CD4-positive, alpha-beta T cell (primary cell): Measurements from ENCODE around the gene BRICD5. TPM values are rescaled to one million over a fixed set of nuclear protein-coding genes. Genes with fewer than 3 reads are reported as not detected.
"Not testable (repeated sequence)": the region's sequence is repeated elsewhere in the genome, so short reads cannot be mapped to it uniquely, and the experiment has no call there.

Experiments used
- ATAC-seq: fragments of 200-7000 bp; cut with Tn5 transposase; one replicate; pipeline ENCODE4 v1.10.0; 2022; ENCODE audit warnings: mild to moderate bottlenecking; ENCODE audit not compliant: poor library complexity
- CTCF ChIA-PET: fragments of 350-600 bp; sonication (Branson Sonifier 250); formaldehyde crosslinking; loops from one replicate; lab custom pipeline; 2021; ENCODE audit warnings: antibody characterized with exemption, inconsistent platforms; lab: Charles Lee
- POLR2A ChIA-PET: fragments of 350-600 bp; sonication (Branson Sonifier 250); formaldehyde crosslinking; loops from one replicate; lab custom pipeline; 2021; ENCODE audit warnings: antibody characterized with exemption, inconsistent platforms; lab: Charles Lee
- DNase-seq, 14 experiments: peaks; one replicate each; pipeline ENCODE4 v3.0.0-alpha.2; 2013 to 2020; ENCODE audit warnings: mixed read lengths in 2 of 14
- H3K27ac ChIP-seq, 2 donors: one replicate each; pipeline versions ENCODE4 v1.5.1 to v1.7.0; 2013; ENCODE audit warnings: low read length in 2 of 2, low read depth in 1 of 2, mild to moderate bottlenecking in 1 of 2
- H3K27me3 ChIP-seq, 2 experiments: 1 replicate in 1 of 2; 2 replicates in 1 of 2; pipeline versions ENCODE4 v1.6.1 to v1.7.0; 2013; ENCODE audit warnings: low read length in 2 of 2, control low read depth in 1 of 2, mild to moderate bottlenecking in 1 of 2, moderate library complexity in 1 of 2; ENCODE audit not compliant: insufficient read depth in 2 of 2, control insufficient read depth in 1 of 2
- H3K36me3 ChIP-seq: one replicate; pipeline ENCODE4 v1.6.1; 2013; ENCODE audit warnings: low read length, control low read depth; ENCODE audit not compliant: insufficient read depth
- H3K4me1 ChIP-seq: one replicate; pipeline ENCODE4 v1.6.1; 2013; ENCODE audit warnings: low read length, control low read depth; ENCODE audit not compliant: insufficient read depth
- H3K4me3 ChIP-seq: one replicate; pipeline ENCODE4 v1.5.1; 2013; ENCODE audit warnings: mild to moderate bottlenecking, low read length, moderate library complexity
- H3K9me3 ChIP-seq, 2 experiments: 1 replicate in 1 of 2; 2 replicates in 1 of 2; pipeline versions ENCODE4 v1.6.1 to v1.7.0; 2013; ENCODE audit warnings: low read length in 2 of 2, mild to moderate bottlenecking in 2 of 2, control low read depth in 1 of 2, moderate library complexity in 1 of 2; ENCODE audit not compliant: control insufficient read depth in 1 of 2, insufficient read depth in 1 of 2
- H3K27ac Mint-ChIP-seq: one replicate; pipeline ENCODE4 v1.8.0; 2020; ENCODE audit warnings: mixed read lengths
- H3K27me3 Mint-ChIP-seq: one replicate; pipeline ENCODE4 v1.8.0; 2021; ENCODE audit warnings: mixed read lengths
- H3K36me3 Mint-ChIP-seq: one replicate; pipeline ENCODE4 v1.8.0; 2021; ENCODE audit warnings: low read depth, mixed read lengths
- H3K4me1 Mint-ChIP-seq: one replicate; pipeline ENCODE4 v1.8.0; 2021; ENCODE audit warnings: low read depth, mixed read lengths
- H3K4me3 Mint-ChIP-seq: one replicate; pipeline ENCODE4 v1.8.0; 2020; ENCODE audit warnings: mild to moderate bottlenecking, mixed read lengths
- H3K9me3 Mint-ChIP-seq: one replicate; pipeline ENCODE4 v1.8.0; 2020; ENCODE audit warnings: mixed read lengths
- intact Hi-C, 2 experiments: fragments of 100-400 bp; cut with DNase I in 1 of 2; cut with micrococcal nuclease in 1 of 2; formaldehyde crosslinking; loops; one replicate each; pipeline versions ENCODE4 v1.15.1 to v1.9.0; 2023 to 2025; cut with DNase I, micrococcal nuclease
- total RNA-seq, 174 experiments: library from RNA in 2 of 174; stranded (reverse) in 2 of 174; gene quantifications; one replicate each; pipeline ENCODE4 v1.2.3 and lab custom pipeline; 2021 to 2026
- TF ChIP-seq, protein P1 (sequence below): fragments of 200-600 bp; IDR thresholded peaks from one replicate; pipeline ENCODE4 v1.8.0; 2022; ENCODE audit warnings: antibody characterized with exemption, mild to moderate bottlenecking

Gene BRICD5
- total RNA-seq, 2 experiments from 2014 or later = 4.2 to 5.0 TPM

DNA sequence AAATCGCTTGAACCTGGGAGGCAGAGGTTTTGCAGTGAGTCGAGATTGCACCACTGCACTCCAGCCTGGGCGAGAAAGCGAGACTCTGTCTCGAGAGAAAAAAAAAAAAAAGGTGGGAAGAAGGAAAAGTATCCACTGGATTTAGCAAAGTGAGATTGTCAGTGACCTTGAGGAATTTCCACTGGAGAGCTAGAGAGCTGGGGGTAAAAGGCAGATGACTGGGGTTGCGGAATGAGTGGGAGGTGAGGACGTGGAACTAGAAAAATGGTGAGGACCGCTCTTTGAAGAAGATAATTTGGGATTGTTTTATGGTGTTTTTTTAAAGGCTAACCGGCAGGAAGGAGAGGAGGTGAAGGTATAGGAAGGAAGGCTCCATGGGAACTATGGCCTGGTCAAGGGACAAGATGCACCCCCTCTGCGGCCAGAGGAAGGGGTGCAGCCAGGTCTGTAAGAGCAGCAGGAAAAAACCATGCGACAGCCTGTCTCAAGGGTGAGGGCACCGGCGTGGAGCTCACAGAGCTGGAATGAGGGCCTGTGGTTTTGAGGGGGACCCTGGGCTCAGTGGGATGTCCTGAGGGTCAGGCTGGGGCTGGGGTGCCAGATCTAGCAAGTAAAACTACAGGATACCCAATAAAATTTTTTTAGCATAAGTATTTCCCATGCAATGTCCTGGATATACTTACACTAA is 6.1 kb downstream of the BRICD5 start:
- TF ChIP-seq, protein P1, sequence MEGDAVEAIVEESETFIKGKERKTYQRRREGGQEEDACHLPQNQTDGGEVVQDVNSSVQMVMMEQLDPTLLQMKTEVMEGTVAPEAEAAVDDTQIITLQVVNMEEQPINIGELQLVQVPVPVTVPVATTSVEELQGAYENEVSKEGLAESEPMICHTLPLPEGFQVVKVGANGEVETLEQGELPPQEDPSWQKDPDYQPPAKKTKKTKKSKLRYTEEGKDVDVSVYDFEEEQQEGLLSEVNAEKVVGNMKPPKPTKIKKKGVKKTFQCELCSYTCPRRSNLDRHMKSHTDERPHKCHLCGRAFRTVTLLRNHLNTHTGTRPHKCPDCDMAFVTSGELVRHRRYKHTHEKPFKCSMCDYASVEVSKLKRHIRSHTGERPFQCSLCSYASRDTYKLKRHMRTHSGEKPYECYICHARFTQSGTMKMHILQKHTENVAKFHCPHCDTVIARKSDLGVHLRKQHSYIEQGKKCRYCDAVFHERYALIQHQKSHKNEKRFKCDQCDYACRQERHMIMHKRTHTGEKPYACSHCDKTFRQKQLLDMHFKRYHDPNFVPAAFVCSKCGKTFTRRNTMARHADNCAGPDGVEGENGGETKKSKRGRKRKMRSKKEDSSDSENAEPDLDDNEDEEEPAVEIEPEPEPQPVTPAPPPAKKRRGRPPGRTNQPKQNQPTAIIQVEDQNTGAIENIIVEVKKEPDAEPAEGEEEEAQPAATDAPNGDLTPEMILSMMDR = no peak
- H3K9me3 Mint-ChIP-seq = no peaks in the 10 kb centered on the region
- peaks cover 13% of the 10 kb centered on the region for H3K36me3 Mint-ChIP-seq
- H3K36me3 ChIP-seq = peaks cover 31% of the 10 kb centered on the region
- H3K27ac Mint-ChIP-seq = peak overlapping the region; percentile 62
- intact Hi-C loops = loop anchor here (1.0 to 5.0 kb wide), 6 partner anchors 19 to 157 kb away; partner anchors contain the start of genes E4F1 (in 2 of the 2), ECI1 (in 2 of the 2), NTHL1 (in 1 of the 2) and RNPS1 (in 1 of the 2)
- ChIA-PET CTCF (interaction anchor here (1.1 kb wide), 2 partner anchors 10 to 64 kb away, joined by 3 read pairs; no protein-coding TSS in a partner anchor), POLR2A (interaction anchor here (0.6 to 4.8 kb wide), 5 partner anchors 10 to 240 kb away, joined by 3 to 47 read pairs (median 5); partner anchors contain the start of genes PGP, RNPS1, RPS2 and TRAF7)
- peaks cover 13% of the 10 kb centered on the region for H3K4me1 Mint-ChIP-seq
- H3K4me3 Mint-ChIP-seq = peak overlapping the region; percentile 86
- H3K9me3 ChIP-seq = no peaks in the 10 kb centered on the region
- H3K27me3 ChIP-seq = no peaks in the 10 kb centered on the region
- H3K27ac ChIP-seq = peak overlapping the region; percentile 90 to 94
- H3K4me1 ChIP-seq = peaks cover 23% of the 10 kb centered on the region
- H3K4me3 ChIP-seq = peak overlapping the region; percentile 59
- ATAC-seq (no peak), DNase-seq (no peak)
- H3K27me3 Mint-ChIP-seq = no peaks in the 10 kb centered on the region

DNA sequence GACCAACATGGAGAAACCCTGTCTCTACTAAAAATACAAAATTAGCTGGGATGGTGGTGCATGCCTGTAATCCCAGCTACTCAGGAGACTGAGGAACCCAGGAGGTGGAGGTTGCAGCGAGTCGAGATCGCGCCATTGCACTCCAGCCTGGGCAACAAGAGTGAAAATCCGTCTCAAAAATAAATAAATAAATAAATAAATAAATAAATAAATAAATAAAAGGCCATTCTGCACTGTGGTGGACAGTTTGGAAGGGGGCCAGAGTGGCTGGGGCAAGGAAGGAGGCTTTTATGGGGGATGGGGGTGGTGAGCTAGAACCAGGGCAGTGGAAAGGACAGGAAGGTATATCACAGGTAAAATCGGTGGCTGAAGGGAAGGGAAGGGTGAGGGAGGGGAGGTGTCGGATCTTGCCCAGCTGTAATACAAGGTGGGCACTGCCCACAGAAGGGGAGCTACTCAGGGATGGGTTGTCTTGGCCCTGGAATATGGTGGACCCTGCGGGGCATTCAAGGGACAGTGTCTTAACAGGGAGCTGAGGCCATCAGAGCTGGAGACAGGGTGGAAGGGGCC is 7.5 kb downstream of the BRICD5 start:
- intact Hi-C loops, H3K9me3 ChIP-seq, H3K4me3 ChIP-seq, H3K27ac ChIP-seq, H3K9me3 Mint-ChIP-seq, H3K27me3 Mint-ChIP-seq, ATAC-seq, CTCF ChIA-PET, H3K27me3 ChIP-seq, DNase-seq: not testable (repeated sequence)
- Histone ChIP-seq H3K4me1 (peaks cover 23% of the 10 kb centered on the region), H3K36me3 (peaks cover 17% of the 10 kb centered on the region)
- H3K27ac Mint-ChIP-seq = peak overlapping the region; percentile 53
- H3K36me3 Mint-ChIP-seq = peaks cover 13% of the 10 kb centered on the region
- peaks cover 14% of the 10 kb centered on the region for H3K4me1 Mint-ChIP-seq
- POLR2A ChIA-PET = interaction anchor here (1.2 to 4.8 kb wide), 2 partner anchors 12 to 48 kb away, joined by 5 to 47 read pairs; partner anchors contain the start of genes PGP and TRAF7
- peak overlapping the region; percentile 86 for H3K4me3 Mint-ChIP-seq

DNA sequence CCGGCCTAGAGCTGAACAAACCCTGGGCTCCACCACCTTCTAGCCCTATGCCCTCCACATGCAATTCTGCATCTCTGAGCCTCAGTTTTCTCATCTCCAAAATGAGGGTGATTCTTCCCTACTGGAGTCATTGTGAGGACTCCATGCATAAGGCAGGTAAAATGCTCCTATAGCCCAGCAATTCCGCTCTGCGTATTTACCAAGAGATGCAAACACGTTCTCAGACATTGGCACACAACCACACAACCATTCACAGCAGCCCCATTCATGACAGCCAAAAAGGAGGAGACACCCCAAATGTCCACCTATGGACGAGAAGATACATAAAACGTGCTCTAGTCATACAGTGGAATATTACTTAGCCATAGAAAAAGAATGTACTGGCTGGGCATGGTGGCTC is 10.3 kb downstream of the BRICD5 start:
- Mint-ChIP-seq H3K4me3 (no peak overlapping the region), H3K27ac (no peak overlapping the region), H3K27me3 (peaks cover 20% of the 10 kb centered on the region), H3K9me3 (no peaks in the 10 kb centered on the region), H3K4me1 (peaks cover 10% of the 10 kb centered on the region), H3K36me3 (no peaks in the 10 kb centered on the region)
- CTCF ChIA-PET = no interaction called here
- H3K27ac ChIP-seq = no peak overlapping the region
- no peak for ATAC-seq
- intact Hi-C loops = no loop called here
- H3K4me3 ChIP-seq = no peak overlapping the region
- H3K27me3 ChIP-seq = peaks cover 21 to 23% of the 10 kb centered on the region in 2 experiments
- H3K9me3 ChIP-seq = peaks cover 0 to 4% of the 10 kb centered on the region in 2 experiments
- no peaks in the 10 kb centered on the region for H3K36me3 ChIP-seq
- peaks cover 19% of the 10 kb centered on the region for H3K4me1 ChIP-seq
- TF ChIP-seq, protein P1 = no peak
- DNase-seq = no peak
- POLR2A ChIA-PET = no interaction called here
